Sigmoid colon (tissue), 7 donors: ENCODE measurements around the gene SRC. TPM values are rescaled to one million over a fixed set of nuclear protein-coding genes. Genes with fewer than 3 reads are reported as not detected.

Experiments used
- DNase-seq: peaks from one replicate; pipeline ENCODE4 v3.0.0-alpha.2; 2019
- H3K27ac ChIP-seq, 4 donors: fragments of 200-600 bp; sonication (generic); one replicate each; pipeline ENCODE4 v1.5.1; 2016 to 2019; ENCODE audit warnings: mild to moderate bottlenecking in 1 of 4
- H3K27me3 ChIP-seq, 3 donors: fragments of 200-600 bp; sonication (generic); one replicate each; pipeline ENCODE4 v1.5.1; 2019; ENCODE audit warnings: mild to moderate bottlenecking in 1 of 3
- H3K36me3 ChIP-seq, 4 donors: fragments of 200-600 bp; sonication (generic); one replicate each; pipeline ENCODE4 v1.5.1; 2016 to 2019
- H3K4me1 ChIP-seq, 4 donors: fragments of 200-600 bp; sonication (generic); one replicate each; pipeline ENCODE4 v1.5.1; 2017 to 2019
- H3K4me3 ChIP-seq, 4 donors: fragments of 200-600 bp; sonication (generic); one replicate each; pipeline ENCODE4 v1.5.1; 2017 to 2019; ENCODE audit warnings: mild to moderate bottlenecking in 2 of 4, moderate library complexity in 1 of 4
- H3K9me3 ChIP-seq, 4 donors: fragments of 200-600 bp in 3 of 4; sonication (generic) in 3 of 4; one replicate each; pipeline versions ENCODE4 v1.5.1 to v1.6.1; 2013 to 2019
- CTCF ChIP-seq, 4 experiments: fragments of 450-650 bp in 3 of 4; fragments of 200-600 bp in 1 of 4; IDR thresholded peaks; one replicate each; pipeline ENCODE4 v1.5.1; 2016 to 2019; ENCODE audit warnings: antibody characterized with exemption in 4 of 4, mild to moderate bottlenecking in 3 of 4, moderate library complexity in 2 of 4
- EP300 ChIP-seq, 4 donors: sonication (generic); formaldehyde crosslinking; IDR thresholded peaks; one replicate each; pipeline ENCODE4 v1.6.1; 2017; ENCODE audit warnings: antibody characterized with exemption in 4 of 4
- POLR2A ChIP-seq, 2 donors: fragments of 450-650 bp; IDR thresholded peaks; one replicate each; pipeline ENCODE4 v1.6.1; 2016; ENCODE audit warnings: antibody characterized with exemption in 2 of 2, mild to moderate bottlenecking in 2 of 2, moderate library complexity in 2 of 2
- POLR2AphosphoS5 ChIP-seq, 4 donors: sonication (generic); formaldehyde crosslinking; IDR thresholded peaks; one replicate each; pipeline ENCODE4 v1.6.1; 2017; ENCODE audit warnings: antibody characterized with exemption in 4 of 4
- WGBS, 2 donors: extraction: QIAGEN DNeasy Blood & Tissue Kit; methylation state at CpG; one replicate each; pipeline ENCODE4 v1.1.7; 2013; 5-methylcytosine and 5-hydroxymethylcytosine counted together
- intact Hi-C: fragments of 100-400 bp; cut with DNase I; formaldehyde crosslinking; loops from one replicate; pipeline ENCODE4 v1.15.1; 2023
- polyA plus RNA-seq, 3 donors: library from polyadenylated mRNA; stranded (reverse); fragments of 200-250 nt; gene quantifications; one replicate each; pipeline ENCODE4 v1.2.3, GENCODE V29; 2013
- total RNA-seq, 4 donors: library from RNA; depleted of rRNA; stranded (reverse); fragments of >200 nt; gene quantifications; one replicate each; pipeline ENCODE4 v1.1.0, GENCODE V29; 2016
- donor health status: healthy with polysubstance abuse.
- donor health status: Bipolar disorder and iron deficiency.
- donor health status: healthy.

Gene SRC
- total and polyA plus RNA-seq, 7 donors = 28.1 to 91.8 (median 52.3) TPM

- intact Hi-C loops = loop anchor here (2.0 kb wide), 2 partner anchors 33 to 57 kb away; partner anchors contain the start of gene MANBAL
- no peak for DNase-seq
Measured at GRCh38 chr20:37346236-37346534, 245 bp downstream of the SRC start.

GRCh38 chr20:37346535-37347346, 801 bp downstream of the SRC start:
- no peak for TF ChIP-seq POLR2AphosphoS5 (IDR thresholded peaks at IDR 0.05)
- no peak for TF ChIP-seq POLR2A (IDR thresholded peaks at IDR 0.05)
- TF ChIP-seq CTCF (IDR thresholded peaks at IDR 0.05) = no peak
- TF ChIP-seq EP300 (IDR thresholded peaks at IDR 0.05) = no peak
- intact Hi-C loops = loop anchor here (2.0 kb wide), 2 partner anchors 34 to 58 kb away; partner anchors contain the start of gene MANBAL
- WGBS, 2 donors = 17 to 32% methylated on average over 22 of the region's 22 CpGs

More at GRCh38 chr20:37346236-37346534, 245 bp downstream of the SRC start:
- peak overlapping the region; percentile 60 to 95 (median 83) for H3K4me3 ChIP-seq
- H3K27me3 ChIP-seq = no peaks in the 10 kb centered on the region
- WGBS, 2 donors = 2% methylated on average over 35 of the region's 35 CpGs
- peaks cover 0 to 58% (median 48%) of the 10 kb centered on the region in 4 donors for H3K4me1 ChIP-seq
- H3K9me3 ChIP-seq = no peaks in the 10 kb centered on the region
- H3K27ac ChIP-seq = peak overlapping the region; percentile 89 to 99 (median 93)
- TF ChIP-seq CTCF (IDR thresholded peaks at IDR 0.05) (no peak), EP300 (IDR thresholded peaks at IDR 0.05) (no peak), POLR2A (IDR thresholded peaks at IDR 0.05) (no peak), POLR2AphosphoS5 (IDR thresholded peaks at IDR 0.05) (no peak)
- H3K36me3 ChIP-seq = peaks cover 0 to 5% (median 0%) of the 10 kb centered on the region in 4 donors

GRCh38 chr20:37347347-37347823, 1.4 kb downstream of the SRC start:
- H3K27ac ChIP-seq = peak overlapping the region; percentile 89 to 99 (median 93)
- H3K36me3 ChIP-seq = peaks cover 0 to 8% (median 0%) of the 10 kb centered on the region in 4 donors
- TF ChIP-seq EP300 (IDR thresholded peaks at IDR 0.05) (no peak), POLR2A (IDR thresholded peaks at IDR 0.05) (no peak), POLR2AphosphoS5 (IDR thresholded peaks at IDR 0.05) (no peak), CTCF (IDR thresholded peaks at IDR 0.05) (no peak)
- DNase-seq = peak; percentile 30
- H3K9me3 ChIP-seq = no peaks in the 10 kb centered on the region
- intact Hi-C loops = loop anchor here (2.0 kb wide), 2 partner anchors 35 to 59 kb away; partner anchors contain the start of gene MANBAL
- WGBS, 2 donors = 88 to 94% methylated on average over 7 of the region's 7 CpGs
- peak overlapping the region in 3 of 4 donors; percentile 60 to 95 (median 91) for H3K4me3 ChIP-seq
- H3K27me3 ChIP-seq = no peaks in the 10 kb centered on the region
- peaks cover 0 to 70% (median 54%) of the 10 kb centered on the region in 4 donors for H3K4me1 ChIP-seq

More at GRCh38 chr20:37346535-37347346, 801 bp downstream of the SRC start:
- DNase-seq = peak; percentile 71
- Histone ChIP-seq H3K27me3 (no peaks in the 10 kb centered on the region), H3K4me3 (peak overlapping the region; percentile 60 to 95 (median 83)), H3K9me3 (no peaks in the 10 kb centered on the region), H3K4me1 (peaks cover 0 to 63% (median 48%) of the 10 kb centered on the region in 4 donors), H3K36me3 (peaks cover 0 to 8% (median 0%) of the 10 kb centered on the region in 4 donors), H3K27ac (peak overlapping the region; percentile 89 to 99 (median 93))

- no peak for TF ChIP-seq EP300 (IDR thresholded peaks at IDR 0.05)
- no peak for TF ChIP-seq CTCF (IDR thresholded peaks at IDR 0.05)
- TF ChIP-seq POLR2AphosphoS5 (IDR thresholded peaks at IDR 0.05) = no peak
- no peak for TF ChIP-seq POLR2A (IDR thresholded peaks at IDR 0.05)
- intact Hi-C loops = loop anchor here (2.0 kb wide), 2 partner anchors 35 to 59 kb away; partner anchors contain the start of gene MANBAL
- peak overlapping the region; percentile 19 to 99 (median 93) for H3K27ac ChIP-seq
- DNase-seq = peak; percentile 60
- no peaks in the 10 kb centered on the region for H3K27me3 ChIP-seq
- H3K4me3 ChIP-seq = peak overlapping the region in 1 of 4 donors; percentile 60
- peaks cover 0 to 11% (median 0%) of the 10 kb centered on the region in 4 donors for H3K36me3 ChIP-seq
- H3K4me1 ChIP-seq = peaks cover 0 to 70% (median 57%) of the 10 kb centered on the region in 4 donors
- 64 to 77% methylated on average over 11 of the region's 11 CpGs for WGBS, 2 donors
- H3K9me3 ChIP-seq = no peaks in the 10 kb centered on the region
Measured at GRCh38 chr20:37347891-37348791, 2.2 kb downstream of the SRC start.
